Loucy (cell line): ENCODE measurements around the gene KLK15.
A peak's percentile ranks its signal among the peaks of the same experiment; 100 is the strongest.

Experiments used
- H2AFZ ChIP-seq: fragments of 200-600 bp; sonication (generic); 2 replicates; pipeline ENCODE4 v1.6.0; 2016; ENCODE audit warnings: antibody characterized with exemption, mild to moderate bottlenecking, low read length, moderate library complexity
- H3F3A ChIP-seq: fragments of 200-600 bp; 2 replicates; pipeline ENCODE4 v1.6.0; 2016; ENCODE audit warnings: antibody characterized with exemption, low read depth, mild to moderate bottlenecking
- H3K27me3 ChIP-seq: fragments of 200-600 bp; sonication (generic); 2 replicates; pipeline ENCODE4 v1.6.1; 2014; ENCODE audit warnings: low read length, mild to moderate bottlenecking; ENCODE audit not compliant: insufficient read depth, poor library complexity, severe bottlenecking
- H3K36me3 ChIP-seq: fragments of 200-600 bp; sonication (generic); 2 replicates; pipeline ENCODE4 v1.6.1; 2016; ENCODE audit warnings: low read length; ENCODE audit not compliant: insufficient read depth
- H3K4me1 ChIP-seq: fragments of 200-600 bp; sonication (generic); 2 replicates; pipeline ENCODE4 v1.5.1; 2014; ENCODE audit warnings: low read length, mild to moderate bottlenecking; ENCODE audit not compliant: insufficient read depth, poor library complexity, severe bottlenecking
- H3K4me2 ChIP-seq: fragments of 200-600 bp; sonication (generic); 2 replicates; pipeline ENCODE4 v1.6.0; 2014; ENCODE audit warnings: antibody characterized with exemption, low read length, low read depth, mild to moderate bottlenecking; ENCODE audit not compliant: poor library complexity, severe bottlenecking
- H3K4me3 ChIP-seq: fragments of 200-600 bp; sonication (generic); 2 replicates; pipeline ENCODE4 v1.5.1; 2014; ENCODE audit warnings: low read length, mild to moderate bottlenecking, mixed read lengths; ENCODE audit not compliant: poor library complexity, severe bottlenecking
- H3K79me2 ChIP-seq: fragments of 200-600 bp; sonication (generic); 2 replicates; pipeline ENCODE4 v1.6.1; 2014; ENCODE audit warnings: low read length; ENCODE audit not compliant: insufficient read depth
- H3K9ac ChIP-seq: fragments of 200-600 bp; sonication (generic); 2 replicates; pipeline ENCODE4 v1.6.0; 2014; ENCODE audit warnings: mild to moderate bottlenecking, low read depth, low read length, moderate library complexity; ENCODE audit not compliant: poor library complexity, severe bottlenecking
- H3K9me2 ChIP-seq: fragments of 200-600 bp; sonication (generic); replicated peaks from 2 replicates; pipeline ENCODE4 v1.6.1; 2016; ENCODE audit warnings: low read depth, low read length, mixed read lengths
- H3K9me3 ChIP-seq: fragments of 200-600 bp; sonication (generic); 2 replicates; pipeline ENCODE4 v1.6.1; 2014; ENCODE audit warnings: mild to moderate bottlenecking, antibody characterized with exemption, low read length, low read depth; ENCODE audit not compliant: insufficient read depth
- H4K20me1 ChIP-seq: fragments of 200-600 bp; sonication (generic); 2 replicates; pipeline ENCODE4 v1.6.0; 2014; ENCODE audit warnings: antibody characterized with exemption, low read length, mild to moderate bottlenecking; ENCODE audit not compliant: insufficient read depth, poor library complexity, severe bottlenecking
- CTCF ChIP-seq: fragments of 200-600 bp; sonication (generic); conservative IDR thresholded peaks from 2 replicates; pipeline ENCODE4 v1.5.1; 2014; ENCODE audit warnings: mild to moderate bottlenecking, antibody characterized with exemption, low read length
- EZH2phosphoT487 ChIP-seq: fragments of 200-600 bp; IDR thresholded peaks from 2 replicates; pipeline ENCODE4 v1.6.1; 2018; ENCODE audit warnings: antibody characterized with exemption, mild to moderate bottlenecking, moderate library complexity, borderline replicate concordance

Gene KLK15

DNA sequence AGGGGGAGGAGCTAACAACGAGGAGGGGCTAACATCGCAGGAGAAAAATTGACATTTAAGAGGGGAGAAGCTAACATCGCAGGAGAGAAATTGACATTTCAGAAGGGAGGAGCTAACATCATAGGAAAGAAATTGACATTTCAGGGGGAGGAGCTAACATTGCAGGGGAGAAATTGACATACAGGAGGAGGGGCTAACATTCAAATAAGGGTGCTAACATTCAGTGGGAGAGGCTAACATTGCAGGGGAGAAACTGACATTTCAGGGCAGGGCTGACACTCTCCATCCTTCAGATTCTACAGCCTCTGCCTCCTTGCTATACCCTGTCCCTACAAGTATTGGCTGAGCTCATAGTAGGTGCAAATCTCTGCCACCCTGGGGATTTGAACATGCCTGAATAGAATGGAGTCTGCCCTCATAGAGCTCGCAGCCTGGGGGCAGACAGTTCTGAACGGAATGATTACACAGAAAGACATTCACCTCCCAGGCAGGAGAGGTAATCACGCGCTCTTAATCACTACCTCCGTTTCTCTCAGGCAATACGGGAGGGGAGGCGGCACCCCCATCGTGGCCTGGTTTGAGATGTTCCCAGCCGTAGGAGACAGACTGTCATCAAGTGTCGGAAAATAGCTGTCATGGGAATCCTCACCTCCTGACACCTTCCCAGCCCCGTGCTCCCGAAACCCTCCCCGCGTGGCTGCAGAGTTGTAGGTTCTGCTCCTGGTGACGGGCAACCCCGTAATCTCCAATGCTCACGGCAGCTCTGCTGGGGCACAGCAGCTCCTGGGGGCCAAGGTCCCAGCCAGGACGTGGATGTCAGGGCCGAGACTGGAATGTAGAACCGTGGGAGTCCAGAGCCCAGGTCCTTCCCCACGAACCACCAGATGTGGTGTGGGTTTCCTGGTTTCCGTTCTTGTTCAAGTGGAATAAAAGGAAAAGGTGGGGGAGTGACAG, 53.6 kb downstream of the KLK15 start:
- no peaks in the 10 kb centered on the region for H3K4me1 ChIP-seq
- H3K79me2 ChIP-seq = no peaks in the 10 kb centered on the region
- no peaks in the 10 kb centered on the region for H3K9me2 ChIP-seq
- H3K4me3 ChIP-seq = no peak overlapping the region
- H3K9me3 ChIP-seq = no peaks in the 10 kb centered on the region
- TF ChIP-seq CTCF = no peak
- no peak for TF ChIP-seq EZH2phosphoT487
- no peak overlapping the region for H2AFZ ChIP-seq
- H4K20me1 ChIP-seq = no peaks in the 10 kb centered on the region
- H3K9ac ChIP-seq = no peak overlapping the region
- H3K4me2 ChIP-seq = no peak overlapping the region
- H3K36me3 ChIP-seq = no peaks in the 10 kb centered on the region
- H3F3A ChIP-seq = no peaks in the 10 kb centered on the region
- no peaks in the 10 kb centered on the region for H3K27me3 ChIP-seq

DNA sequence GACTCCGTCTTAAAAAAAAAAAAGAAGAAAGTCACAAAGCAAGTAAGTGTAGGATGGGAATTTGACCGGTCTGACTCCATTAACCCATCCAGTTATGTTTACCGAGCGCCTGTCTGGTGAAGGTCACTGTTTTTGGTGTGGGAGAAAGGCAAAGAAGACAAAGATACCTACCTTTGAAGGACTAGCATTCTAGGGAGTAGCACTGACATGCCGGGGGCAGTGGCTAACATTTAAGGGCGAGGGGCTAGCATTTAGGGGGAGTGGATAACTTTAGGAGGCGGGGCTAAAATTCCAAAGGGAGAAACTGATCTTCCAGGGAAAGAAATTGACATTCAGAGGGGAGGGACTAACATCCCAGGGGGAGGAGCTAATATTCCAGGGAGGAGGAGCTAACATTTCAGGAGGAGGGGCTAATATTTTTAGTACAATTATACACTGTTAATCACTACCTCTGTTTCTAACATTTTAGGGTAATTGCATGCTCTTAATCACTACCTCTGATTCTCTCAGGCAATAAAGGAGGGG, 54.4 kb downstream of the KLK15 start:
- no peaks in the 10 kb centered on the region for H3K4me1 ChIP-seq
- no peak overlapping the region for H3K4me2 ChIP-seq
- H3K9me3 ChIP-seq = no peaks in the 10 kb centered on the region
- TF ChIP-seq EZH2phosphoT487 (no peak), CTCF (no peak)
- H3K27me3 ChIP-seq = no peaks in the 10 kb centered on the region
- no peak overlapping the region for H2AFZ ChIP-seq
- no peaks in the 10 kb centered on the region for H4K20me1 ChIP-seq
- no peaks in the 10 kb centered on the region for H3K9me2 ChIP-seq
- H3K4me3 ChIP-seq = no peak overlapping the region
- H3F3A ChIP-seq = no peaks in the 10 kb centered on the region
- no peak overlapping the region for H3K9ac ChIP-seq
- no peaks in the 10 kb centered on the region for H3K79me2 ChIP-seq
- H3K36me3 ChIP-seq = no peaks in the 10 kb centered on the region

GRCh38 chr19:50777830-50778303, 55.5 kb downstream of the KLK15 start:
- Histone ChIP-seq H3K9me3 (no peaks in the 10 kb centered on the region), H2AFZ (no peak overlapping the region; the same call in 1 of the 2 replicates), H3K4me3 (no peak overlapping the region), H3K27me3 (no peaks in the 10 kb centered on the region), H3K9ac (no peak overlapping the region), H4K20me1 (no peaks in the 10 kb centered on the region), H3F3A (no peaks in the 10 kb centered on the region), H3K79me2 (no peaks in the 10 kb centered on the region), H3K36me3 (no peaks in the 10 kb centered on the region), H3K9me2 (no peaks in the 10 kb centered on the region), H3K4me2 (peak overlapping the region; percentile 6), H3K4me1 (no peaks in the 10 kb centered on the region)
- no peak for TF ChIP-seq EZH2phosphoT487
- TF ChIP-seq CTCF = no peak
